ENCODE measurements around the gene PAX9.

PAX9 gene

GRCh38 chr14:36626151-36626550 lies 35.5 kb upstream of the PAX9 start:
- no peak for ATAC-seq
- no peak for TF ChIP-seq ZNF565 (CRISPR knock-in tag; conservative IDR thresholded peaks at IDR 0.05; ENCODE audit: low read depth)
- TF ChIP-seq ZNF8 (CRISPR knock-in tag; IDR thresholded peaks at IDR 0.05): no peak
- TF ChIP-seq CREB5 (CRISPR knock-in tag; IDR thresholded peaks at IDR 0.05; ENCODE audit: low read depth): no peak
- no peak for TF ChIP-seq ZNF70 (CRISPR knock-in tag; IDR thresholded peaks at IDR 0.05)
- no peak for TF ChIP-seq SNAI2 (CRISPR knock-in tag; IDR thresholded peaks at IDR 0.05)
- no peak for TF ChIP-seq ZFP30 (CRISPR knock-in tag; IDR thresholded peaks at IDR 0.05)
- TF ChIP-seq BACH2 (CRISPR knock-in tag; IDR thresholded peaks at IDR 0.05; ENCODE audit: borderline replicate concordance): no peak
- TF ChIP-seq, protein P1, sequence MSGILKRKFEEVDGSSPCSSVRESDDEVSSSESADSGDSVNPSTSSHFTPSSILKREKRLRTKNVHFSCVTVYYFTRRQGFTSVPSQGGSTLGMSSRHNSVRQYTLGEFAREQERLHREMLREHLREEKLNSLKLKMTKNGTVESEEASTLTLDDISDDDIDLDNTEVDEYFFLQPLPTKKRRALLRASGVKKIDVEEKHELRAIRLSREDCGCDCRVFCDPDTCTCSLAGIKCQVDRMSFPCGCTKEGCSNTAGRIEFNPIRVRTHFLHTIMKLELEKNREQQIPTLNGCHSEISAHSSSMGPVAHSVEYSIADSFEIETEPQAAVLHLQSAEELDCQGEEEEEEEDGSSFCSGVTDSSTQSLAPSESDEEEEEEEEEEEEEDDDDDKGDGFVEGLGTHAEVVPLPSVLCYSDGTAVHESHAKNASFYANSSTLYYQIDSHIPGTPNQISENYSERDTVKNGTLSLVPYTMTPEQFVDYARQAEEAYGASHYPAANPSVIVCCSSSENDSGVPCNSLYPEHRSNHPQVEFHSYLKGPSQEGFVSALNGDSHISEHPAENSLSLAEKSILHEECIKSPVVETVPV (CRISPR knock-in tag; IDR thresholded peaks at IDR 0.05): no peak
- TF ChIP-seq OSR1 (CRISPR knock-in tag; IDR thresholded peaks at IDR 0.05): no peak
- TF ChIP-seq, protein P2, sequence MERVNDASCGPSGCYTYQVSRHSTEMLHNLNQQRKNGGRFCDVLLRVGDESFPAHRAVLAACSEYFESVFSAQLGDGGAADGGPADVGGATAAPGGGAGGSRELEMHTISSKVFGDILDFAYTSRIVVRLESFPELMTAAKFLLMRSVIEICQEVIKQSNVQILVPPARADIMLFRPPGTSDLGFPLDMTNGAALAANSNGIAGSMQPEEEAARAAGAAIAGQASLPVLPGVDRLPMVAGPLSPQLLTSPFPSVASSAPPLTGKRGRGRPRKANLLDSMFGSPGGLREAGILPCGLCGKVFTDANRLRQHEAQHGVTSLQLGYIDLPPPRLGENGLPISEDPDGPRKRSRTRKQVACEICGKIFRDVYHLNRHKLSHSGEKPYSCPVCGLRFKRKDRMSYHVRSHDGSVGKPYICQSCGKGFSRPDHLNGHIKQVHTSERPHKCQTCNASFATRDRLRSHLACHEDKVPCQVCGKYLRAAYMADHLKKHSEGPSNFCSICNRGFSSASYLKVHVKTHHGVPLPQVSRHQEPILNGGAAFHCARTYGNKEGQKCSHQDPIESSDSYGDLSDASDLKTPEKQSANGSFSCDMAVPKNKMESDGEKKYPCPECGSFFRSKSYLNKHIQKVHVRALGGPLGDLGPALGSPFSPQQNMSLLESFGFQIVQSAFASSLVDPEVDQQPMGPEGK (CRISPR knock-in tag; IDR thresholded peaks at IDR 0.05; ENCODE audit: borderline replicate concordance): no peak
- no peak for TF ChIP-seq PPARA (CRISPR knock-in tag; IDR thresholded peaks at IDR 0.05; ENCODE audit: borderline replicate concordance)
- no peak for TF ChIP-seq ISL1 (CRISPR knock-in tag; IDR thresholded peaks at IDR 0.05)
- TF ChIP-seq RARB (CRISPR knock-in tag; IDR thresholded peaks at IDR 0.05): no peak
- TF ChIP-seq, protein P3, sequence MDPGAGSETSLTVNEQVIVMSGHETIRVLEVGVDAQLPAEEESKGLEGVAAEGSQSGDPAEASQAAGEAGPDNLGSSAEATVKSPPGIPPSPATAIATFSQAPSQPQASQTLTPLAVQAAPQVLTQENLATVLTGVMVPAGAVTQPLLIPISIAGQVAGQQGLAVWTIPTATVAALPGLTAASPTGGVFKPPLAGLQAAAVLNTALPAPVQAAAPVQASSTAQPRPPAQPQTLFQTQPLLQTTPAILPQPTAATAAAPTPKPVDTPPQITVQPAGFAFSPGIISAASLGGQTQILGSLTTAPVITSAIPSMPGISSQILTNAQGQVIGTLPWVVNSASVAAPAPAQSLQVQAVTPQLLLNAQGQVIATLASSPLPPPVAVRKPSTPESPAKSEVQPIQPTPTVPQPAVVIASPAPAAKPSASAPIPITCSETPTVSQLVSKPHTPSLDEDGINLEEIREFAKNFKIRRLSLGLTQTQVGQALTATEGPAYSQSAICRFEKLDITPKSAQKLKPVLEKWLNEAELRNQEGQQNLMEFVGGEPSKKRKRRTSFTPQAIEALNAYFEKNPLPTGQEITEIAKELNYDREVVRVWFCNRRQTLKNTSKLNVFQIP (CRISPR knock-in tag; IDR thresholded peaks at IDR 0.05; ENCODE audit: borderline replicate concordance, low read depth): no peak
- TF ChIP-seq ESRRG (CRISPR knock-in tag; IDR thresholded peaks at IDR 0.05): no peak
- TF ChIP-seq ZFP3 (CRISPR knock-in tag; IDR thresholded peaks at IDR 0.05): no peak
- TF ChIP-seq GLIS3 (CRISPR knock-in tag; IDR thresholded peaks at IDR 0.05): no peak
- no peak for TF ChIP-seq ARNTL (CRISPR knock-in tag; IDR thresholded peaks at IDR 0.05; ENCODE audit: borderline replicate concordance, low read depth)
- no peak for TF ChIP-seq TCF4 (CRISPR knock-in tag; IDR thresholded peaks at IDR 0.05; ENCODE audit: borderline replicate concordance)
- TF ChIP-seq CSDC2 (CRISPR knock-in tag; IDR thresholded peaks at IDR 0.05): no peak

- TF ChIP-seq TOX (CRISPR knock-in tag; IDR thresholded peaks at IDR 0.05; ENCODE audit: borderline replicate concordance): no peak
- TF ChIP-seq, protein P4, sequence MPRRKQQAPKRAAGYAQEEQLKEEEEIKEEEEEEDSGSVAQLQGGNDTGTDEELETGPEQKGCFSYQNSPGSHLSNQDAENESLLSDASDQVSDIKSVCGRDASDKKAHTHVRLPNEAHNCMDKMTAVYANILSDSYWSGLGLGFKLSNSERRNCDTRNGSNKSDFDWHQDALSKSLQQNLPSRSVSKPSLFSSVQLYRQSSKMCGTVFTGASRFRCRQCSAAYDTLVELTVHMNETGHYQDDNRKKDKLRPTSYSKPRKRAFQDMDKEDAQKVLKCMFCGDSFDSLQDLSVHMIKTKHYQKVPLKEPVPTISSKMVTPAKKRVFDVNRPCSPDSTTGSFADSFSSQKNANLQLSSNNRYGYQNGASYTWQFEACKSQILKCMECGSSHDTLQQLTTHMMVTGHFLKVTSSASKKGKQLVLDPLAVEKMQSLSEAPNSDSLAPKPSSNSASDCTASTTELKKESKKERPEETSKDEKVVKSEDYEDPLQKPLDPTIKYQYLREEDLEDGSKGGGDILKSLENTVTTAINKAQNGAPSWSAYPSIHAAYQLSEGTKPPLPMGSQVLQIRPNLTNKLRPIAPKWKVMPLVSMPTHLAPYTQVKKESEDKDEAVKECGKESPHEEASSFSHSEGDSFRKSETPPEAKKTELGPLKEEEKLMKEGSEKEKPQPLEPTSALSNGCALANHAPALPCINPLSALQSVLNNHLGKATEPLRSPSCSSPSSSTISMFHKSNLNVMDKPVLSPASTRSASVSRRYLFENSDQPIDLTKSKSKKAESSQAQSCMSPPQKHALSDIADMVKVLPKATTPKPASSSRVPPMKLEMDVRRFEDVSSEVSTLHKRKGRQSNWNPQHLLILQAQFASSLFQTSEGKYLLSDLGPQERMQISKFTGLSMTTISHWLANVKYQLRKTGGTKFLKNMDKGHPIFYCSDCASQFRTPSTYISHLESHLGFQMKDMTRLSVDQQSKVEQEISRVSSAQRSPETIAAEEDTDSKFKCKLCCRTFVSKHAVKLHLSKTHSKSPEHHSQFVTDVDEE (CRISPR knock-in tag; IDR thresholded peaks at IDR 0.05): no peak
- TF ChIP-seq CREB5 (CRISPR knock-in tag; IDR thresholded peaks at IDR 0.05; ENCODE audit: low read depth): no peak
- TF ChIP-seq ZNF70 (CRISPR knock-in tag; IDR thresholded peaks at IDR 0.05): no peak
- TF ChIP-seq OSR1 (CRISPR knock-in tag; IDR thresholded peaks at IDR 0.05): no peak
- TF ChIP-seq CSDC2 (CRISPR knock-in tag; IDR thresholded peaks at IDR 0.05): no peak
- TF ChIP-seq ISL1 (CRISPR knock-in tag; IDR thresholded peaks at IDR 0.05): no peak
- TF ChIP-seq TCF4 (CRISPR knock-in tag; IDR thresholded peaks at IDR 0.05; ENCODE audit: borderline replicate concordance): no peak
- no peak for TF ChIP-seq ZFP30 (CRISPR knock-in tag; IDR thresholded peaks at IDR 0.05)
- TF ChIP-seq, protein P2 (CRISPR knock-in tag; IDR thresholded peaks at IDR 0.05; ENCODE audit: borderline replicate concordance): no peak
- TF ChIP-seq, protein P1 (CRISPR knock-in tag; IDR thresholded peaks at IDR 0.05): no peak
- no peak for TF ChIP-seq GLIS3 (CRISPR knock-in tag; IDR thresholded peaks at IDR 0.05)
- no peak for TF ChIP-seq SNAI2 (CRISPR knock-in tag; IDR thresholded peaks at IDR 0.05)
- TF ChIP-seq PPARA (CRISPR knock-in tag; IDR thresholded peaks at IDR 0.05; ENCODE audit: borderline replicate concordance): no peak
- TF ChIP-seq, protein P3 (CRISPR knock-in tag; IDR thresholded peaks at IDR 0.05; ENCODE audit: borderline replicate concordance, low read depth): no peak
- no peak for TF ChIP-seq ZFP3 (CRISPR knock-in tag; IDR thresholded peaks at IDR 0.05)
- TF ChIP-seq RARB (CRISPR knock-in tag; IDR thresholded peaks at IDR 0.05): no peak
- no peak for TF ChIP-seq ZNF8 (CRISPR knock-in tag; IDR thresholded peaks at IDR 0.05)
- no peak for ATAC-seq
Measured at GRCh38 chr14:36627981-36628380, 33.7 kb upstream of the PAX9 start.

All from SK-N-SH treated with all-trans-retinoic acid at 6 μM for 48 hours (cell line).